GM18505 (cell line): ENCODE results near the gene MAS1.

Experiments
- ATAC-seq: cut with Tn5 transposase; IDR thresholded peaks from one replicate; pipeline ENCODE4 v1.9.1; 2021; ENCODE audit not compliant: unreplicated experiment
- POLR2A ChIP-seq: IDR thresholded peaks from 4 replicates; pipeline ENCODE4 v1.6.1; 2011; ENCODE audit warnings: borderline replicate concordance; ENCODE audit not compliant: insufficient read depth, insufficient read length; ENCODE audit errors: extremely low read depth

MAS1 gene

DNA sequence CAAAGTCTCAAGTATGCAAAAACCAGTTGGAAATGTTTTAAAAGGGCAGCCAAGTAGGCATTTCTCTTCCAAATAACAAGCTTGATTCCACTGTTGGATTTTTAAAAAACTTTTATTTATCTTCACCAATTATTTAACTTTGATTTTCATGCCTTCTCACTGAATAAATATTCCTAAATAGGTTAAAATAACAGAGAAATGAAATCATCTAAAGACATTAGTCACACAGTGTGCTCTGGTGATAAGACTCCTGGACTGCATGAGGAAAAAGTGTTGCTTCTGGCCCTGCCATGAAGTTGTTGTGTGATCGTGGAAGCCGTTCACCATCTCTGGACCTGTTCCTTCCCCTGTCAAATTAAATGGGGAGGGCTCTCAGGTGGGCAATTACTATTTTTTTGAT, 44.3 kb downstream of the MAS1 start:
- no peak for TF ChIP-seq POLR2A
- ATAC-seq = no peak

DNA sequence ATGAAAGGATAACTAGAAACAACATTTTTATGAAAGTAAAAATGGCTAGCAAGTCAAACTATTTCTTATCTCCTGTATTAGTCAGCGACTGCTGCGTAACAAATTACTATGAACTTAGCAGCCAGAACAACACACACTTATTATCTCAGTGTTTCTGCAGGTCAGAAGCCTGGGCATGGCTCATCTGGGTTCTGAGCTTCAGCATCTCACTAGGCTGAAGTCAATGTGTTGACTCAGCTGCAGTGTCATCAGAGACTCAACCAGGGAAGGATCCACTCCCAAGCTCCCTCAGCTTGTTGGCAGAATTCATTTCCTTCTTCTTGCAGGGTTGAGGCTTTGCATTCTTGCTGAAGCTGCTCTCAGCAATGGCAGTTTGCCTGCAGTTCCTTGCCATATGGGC, 44.8 kb downstream of the MAS1 start:
- ATAC-seq = no peak
- no peak for TF ChIP-seq POLR2A

DNA sequence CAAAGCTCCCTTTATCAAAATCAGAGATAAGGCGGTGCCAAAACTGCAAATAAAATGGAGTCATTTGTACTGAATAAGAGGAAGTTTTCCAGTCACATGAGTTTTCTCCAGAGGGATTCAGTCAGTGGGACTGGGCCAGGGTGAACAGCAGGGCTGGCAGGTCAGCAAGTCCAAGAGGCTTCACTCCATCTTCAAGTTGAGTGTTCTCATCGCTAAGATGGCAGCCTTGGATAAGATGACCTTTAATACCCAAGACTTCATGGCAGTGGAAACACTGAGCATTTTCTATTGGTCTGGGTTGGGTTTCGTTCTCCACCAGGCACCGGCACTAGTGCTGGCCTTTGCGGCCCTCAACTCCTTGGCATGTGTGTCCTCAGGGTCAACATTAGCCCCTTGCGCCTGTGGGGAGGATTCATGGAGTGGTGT, 48.8 kb downstream of the MAS1 start:
- no peak for TF ChIP-seq POLR2A
- no peak for ATAC-seq
